ENCODE results near the gene TRIM47. TPM values are rescaled to one million over a fixed set of nuclear protein-coding genes. Genes with fewer than 3 reads are reported as not detected.
A peak's percentile ranks its signal among the peaks of the same experiment; 100 is the strongest.

The TRIM47 gene
- total and polyA plus RNA-seq, 2 of the 13 experiments (the other 11 are each of a cell fraction or from before 2014, with no cell fraction given): 33.5 to 82.0 TPM

GRCh38 chr17:75872434-75873351 lies 5.7 kb downstream of the TRIM47 start (continued):
- TF ChIP-seq FOXJ3 (CRISPR knock-in tag; IDR thresholded peaks at IDR 0.05; ENCODE audit: borderline replicate concordance) (peak; percentile 91), MAZ (IDR thresholded peaks at IDR 0.05; ENCODE audit: borderline replicate concordance, low read depth, low read length) (peak; percentile 93; the same call in 1 of the 2 replicates), MAZ (CRISPR knock-in tag; IDR thresholded peaks at IDR 0.05; ENCODE audit: low read depth) (peak; percentile 96), RAD51 (IDR thresholded peaks at IDR 0.05; ENCODE audit: borderline replicate concordance) (no peak), ZNF235 (CRISPR knock-in tag; IDR thresholded peaks at IDR 0.05; ENCODE audit: borderline replicate concordance) (no peak; the same call in 1 of the 2 replicates), PHF8 (CRISPR knock-in tag; IDR thresholded peaks at IDR 0.05) (peak; percentile 63; the same call in 1 of the 2 replicates), ZNF44 (CRISPR knock-in tag; IDR thresholded peaks at IDR 0.05) (peak; percentile 71), ZBTB2 (CRISPR knock-in tag; IDR thresholded peaks at IDR 0.05; ENCODE audit: low read depth) (no peak), ZNF569 (CRISPR knock-in tag; IDR thresholded peaks at IDR 0.05; ENCODE audit: borderline replicate concordance) (no peak), TAF1 (CRISPR knock-in tag; IDR thresholded peaks at IDR 0.05) (peak; percentile 73), SP1 (IDR thresholded peaks at IDR 0.05) (no peak), SP1 (CRISPR knock-in tag; IDR thresholded peaks at IDR 0.05) (no peak; the same call in none of the 2 replicates), NCOR1 (IDR thresholded peaks at IDR 0.05; ENCODE audit: borderline replicate concordance, low read length) (peak; percentile 95), ZNF740 (CRISPR knock-in tag; IDR thresholded peaks at IDR 0.05) (peak; percentile 80; the same call in 1 of the 2 replicates), ZNF761 (CRISPR knock-in tag; conservative IDR thresholded peaks at IDR 0.05) (0 out of 2 replicates have a peak, but pooled peaks have one; percentile 30), ZNF230 (CRISPR knock-in tag; IDR thresholded peaks at IDR 0.05) (peak; percentile 14; the same call in 1 of the 2 replicates), RBAK (CRISPR knock-in tag; IDR thresholded peaks at IDR 0.05) (0 out of 2 replicates have a peak, but pooled peaks have one; percentile 12), HNF1A (IDR thresholded peaks at IDR 0.05; ENCODE audit: low read depth) (no peak; the same call in 1 of the 2 replicates), HNF1A (CRISPR knock-in tag; IDR thresholded peaks at IDR 0.05; ENCODE audit: borderline replicate concordance) (peak; percentile 88)

Measured in HepG2 (cell line).